ENCODE results near the gene GOLGA6D. TPM values are rescaled to one million over a fixed set of nuclear protein-coding genes. Genes with fewer than 3 reads are reported as not detected.
A peak's percentile ranks its signal among the peaks of the same experiment; 100 is the strongest.

Gene GOLGA6D
- total RNA-seq, 1 experiment from 2014 or later: 2.6 TPM

DNA sequence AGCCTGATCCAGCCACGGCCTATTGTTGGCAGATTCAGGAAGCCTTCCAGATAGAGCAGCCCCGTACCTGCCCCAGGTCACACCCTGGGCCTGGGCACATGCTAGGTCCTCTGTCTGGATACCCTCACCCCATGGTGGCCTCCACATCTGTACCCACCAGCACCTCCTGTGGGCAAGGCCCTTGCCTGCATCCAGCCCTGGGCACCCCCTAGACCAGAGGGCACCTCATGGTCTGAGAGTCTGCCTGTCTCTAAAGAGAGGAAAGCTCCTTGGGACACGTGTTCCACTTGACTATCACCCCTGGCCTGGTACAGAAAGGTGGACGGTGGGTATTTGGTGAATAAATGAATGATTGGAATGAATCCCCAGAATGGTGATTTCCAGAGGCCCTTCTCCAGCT is 44.4 kb downstream of the GOLGA6D start:
- no peaks in the 10 kb centered on the region for H3K4me1 Mint-ChIP-seq
- ATAC-seq (peak; percentile 44; the same call in 1 of the 2 replicates), DNase-seq (ENCODE audit: low spot score) (peak; percentile 24)
- H3K36me3 Mint-ChIP-seq: no peaks in the 10 kb centered on the region
- CTCF ChIA-PET: interaction anchor here (1.1 kb wide), 1 partner anchor 41 kb away, joined by 3 read pairs; no protein-coding TSS in a partner anchor
- H3K27ac Mint-ChIP-seq: no peak overlapping the region
- no peak overlapping the region for H3K4me3 Mint-ChIP-seq
- peaks cover 9% of the 10 kb centered on the region for H3K27me3 Mint-ChIP-seq (ENCODE audit: low read depth)
- peaks cover 3% of the 10 kb centered on the region for H3K9me3 Mint-ChIP-seq
- POLR2A ChIA-PET: no interaction called here
- TF ChIP-seq RELA (CRISPR knock-in tag; IDR thresholded peaks at IDR 0.05; ENCODE audit: borderline replicate concordance) (no peak), TP53 (CRISPR knock-in tag; IDR thresholded peaks at IDR 0.05) (no peak), JUN (CRISPR knock-in tag; IDR thresholded peaks at IDR 0.05) (no peak), GTF2I (CRISPR knock-in tag; conservative IDR thresholded peaks at IDR 0.05) (no peak), ZNF396 (CRISPR knock-in tag; IDR thresholded peaks at IDR 0.05; ENCODE audit: borderline replicate concordance) (no peak)
- TF ChIP-seq, protein P1, sequence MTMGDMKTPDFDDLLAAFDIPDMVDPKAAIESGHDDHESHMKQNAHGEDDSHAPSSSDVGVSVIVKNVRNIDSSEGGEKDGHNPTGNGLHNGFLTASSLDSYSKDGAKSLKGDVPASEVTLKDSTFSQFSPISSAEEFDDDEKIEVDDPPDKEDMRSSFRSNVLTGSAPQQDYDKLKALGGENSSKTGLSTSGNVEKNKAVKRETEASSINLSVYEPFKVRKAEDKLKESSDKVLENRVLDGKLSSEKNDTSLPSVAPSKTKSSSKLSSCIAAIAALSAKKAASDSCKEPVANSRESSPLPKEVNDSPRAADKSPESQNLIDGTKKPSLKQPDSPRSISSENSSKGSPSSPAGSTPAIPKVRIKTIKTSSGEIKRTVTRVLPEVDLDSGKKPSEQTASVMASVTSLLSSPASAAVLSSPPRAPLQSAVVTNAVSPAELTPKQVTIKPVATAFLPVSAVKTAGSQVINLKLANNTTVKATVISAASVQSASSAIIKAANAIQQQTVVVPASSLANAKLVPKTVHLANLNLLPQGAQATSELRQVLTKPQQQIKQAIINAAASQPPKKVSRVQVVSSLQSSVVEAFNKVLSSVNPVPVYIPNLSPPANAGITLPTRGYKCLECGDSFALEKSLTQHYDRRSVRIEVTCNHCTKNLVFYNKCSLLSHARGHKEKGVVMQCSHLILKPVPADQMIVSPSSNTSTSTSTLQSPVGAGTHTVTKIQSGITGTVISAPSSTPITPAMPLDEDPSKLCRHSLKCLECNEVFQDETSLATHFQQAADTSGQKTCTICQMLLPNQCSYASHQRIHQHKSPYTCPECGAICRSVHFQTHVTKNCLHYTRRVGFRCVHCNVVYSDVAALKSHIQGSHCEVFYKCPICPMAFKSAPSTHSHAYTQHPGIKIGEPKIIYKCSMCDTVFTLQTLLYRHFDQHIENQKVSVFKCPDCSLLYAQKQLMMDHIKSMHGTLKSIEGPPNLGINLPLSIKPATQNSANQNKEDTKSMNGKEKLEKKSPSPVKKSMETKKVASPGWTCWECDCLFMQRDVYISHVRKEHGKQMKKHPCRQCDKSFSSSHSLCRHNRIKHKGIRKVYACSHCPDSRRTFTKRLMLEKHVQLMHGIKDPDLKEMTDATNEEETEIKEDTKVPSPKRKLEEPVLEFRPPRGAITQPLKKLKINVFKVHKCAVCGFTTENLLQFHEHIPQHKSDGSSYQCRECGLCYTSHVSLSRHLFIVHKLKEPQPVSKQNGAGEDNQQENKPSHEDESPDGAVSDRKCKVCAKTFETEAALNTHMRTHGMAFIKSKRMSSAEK (CRISPR knock-in tag; IDR thresholded peaks at IDR 0.05; ENCODE audit: borderline replicate concordance): no peak
- TF ChIP-seq, protein P2, sequence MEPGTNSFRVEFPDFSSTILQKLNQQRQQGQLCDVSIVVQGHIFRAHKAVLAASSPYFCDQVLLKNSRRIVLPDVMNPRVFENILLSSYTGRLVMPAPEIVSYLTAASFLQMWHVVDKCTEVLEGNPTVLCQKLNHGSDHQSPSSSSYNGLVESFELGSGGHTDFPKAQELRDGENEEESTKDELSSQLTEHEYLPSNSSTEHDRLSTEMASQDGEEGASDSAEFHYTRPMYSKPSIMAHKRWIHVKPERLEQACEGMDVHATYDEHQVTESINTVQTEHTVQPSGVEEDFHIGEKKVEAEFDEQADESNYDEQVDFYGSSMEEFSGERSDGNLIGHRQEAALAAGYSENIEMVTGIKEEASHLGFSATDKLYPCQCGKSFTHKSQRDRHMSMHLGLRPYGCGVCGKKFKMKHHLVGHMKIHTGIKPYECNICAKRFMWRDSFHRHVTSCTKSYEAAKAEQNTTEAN (CRISPR knock-in tag; IDR thresholded peaks at IDR 0.05): no peak
- TF ChIP-seq, protein P3, sequence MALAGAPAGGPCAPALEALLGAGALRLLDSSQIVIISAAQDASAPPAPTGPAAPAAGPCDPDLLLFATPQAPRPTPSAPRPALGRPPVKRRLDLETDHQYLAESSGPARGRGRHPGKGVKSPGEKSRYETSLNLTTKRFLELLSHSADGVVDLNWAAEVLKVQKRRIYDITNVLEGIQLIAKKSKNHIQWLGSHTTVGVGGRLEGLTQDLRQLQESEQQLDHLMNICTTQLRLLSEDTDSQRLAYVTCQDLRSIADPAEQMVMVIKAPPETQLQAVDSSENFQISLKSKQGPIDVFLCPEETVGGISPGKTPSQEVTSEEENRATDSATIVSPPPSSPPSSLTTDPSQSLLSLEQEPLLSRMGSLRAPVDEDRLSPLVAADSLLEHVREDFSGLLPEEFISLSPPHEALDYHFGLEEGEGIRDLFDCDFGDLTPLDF (CRISPR knock-in tag; IDR thresholded peaks at IDR 0.05): no peak
- TF ChIP-seq, protein P4, sequence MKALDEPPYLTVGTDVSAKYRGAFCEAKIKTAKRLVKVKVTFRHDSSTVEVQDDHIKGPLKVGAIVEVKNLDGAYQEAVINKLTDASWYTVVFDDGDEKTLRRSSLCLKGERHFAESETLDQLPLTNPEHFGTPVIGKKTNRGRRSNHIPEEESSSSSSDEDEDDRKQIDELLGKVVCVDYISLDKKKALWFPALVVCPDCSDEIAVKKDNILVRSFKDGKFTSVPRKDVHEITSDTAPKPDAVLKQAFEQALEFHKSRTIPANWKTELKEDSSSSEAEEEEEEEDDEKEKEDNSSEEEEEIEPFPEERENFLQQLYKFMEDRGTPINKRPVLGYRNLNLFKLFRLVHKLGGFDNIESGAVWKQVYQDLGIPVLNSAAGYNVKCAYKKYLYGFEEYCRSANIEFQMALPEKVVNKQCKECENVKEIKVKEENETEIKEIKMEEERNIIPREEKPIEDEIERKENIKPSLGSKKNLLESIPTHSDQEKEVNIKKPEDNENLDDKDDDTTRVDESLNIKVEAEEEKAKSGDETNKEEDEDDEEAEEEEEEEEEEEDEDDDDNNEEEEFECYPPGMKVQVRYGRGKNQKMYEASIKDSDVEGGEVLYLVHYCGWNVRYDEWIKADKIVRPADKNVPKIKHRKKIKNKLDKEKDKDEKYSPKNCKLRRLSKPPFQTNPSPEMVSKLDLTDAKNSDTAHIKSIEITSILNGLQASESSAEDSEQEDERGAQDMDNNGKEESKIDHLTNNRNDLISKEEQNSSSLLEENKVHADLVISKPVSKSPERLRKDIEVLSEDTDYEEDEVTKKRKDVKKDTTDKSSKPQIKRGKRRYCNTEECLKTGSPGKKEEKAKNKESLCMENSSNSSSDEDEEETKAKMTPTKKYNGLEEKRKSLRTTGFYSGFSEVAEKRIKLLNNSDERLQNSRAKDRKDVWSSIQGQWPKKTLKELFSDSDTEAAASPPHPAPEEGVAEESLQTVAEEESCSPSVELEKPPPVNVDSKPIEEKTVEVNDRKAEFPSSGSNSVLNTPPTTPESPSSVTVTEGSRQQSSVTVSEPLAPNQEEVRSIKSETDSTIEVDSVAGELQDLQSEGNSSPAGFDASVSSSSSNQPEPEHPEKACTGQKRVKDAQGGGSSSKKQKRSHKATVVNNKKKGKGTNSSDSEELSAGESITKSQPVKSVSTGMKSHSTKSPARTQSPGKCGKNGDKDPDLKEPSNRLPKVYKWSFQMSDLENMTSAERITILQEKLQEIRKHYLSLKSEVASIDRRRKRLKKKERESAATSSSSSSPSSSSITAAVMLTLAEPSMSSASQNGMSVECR (CRISPR knock-in tag; IDR thresholded peaks at IDR 0.05; ENCODE audit: borderline replicate concordance): no peak
- TF ChIP-seq, protein P5, sequence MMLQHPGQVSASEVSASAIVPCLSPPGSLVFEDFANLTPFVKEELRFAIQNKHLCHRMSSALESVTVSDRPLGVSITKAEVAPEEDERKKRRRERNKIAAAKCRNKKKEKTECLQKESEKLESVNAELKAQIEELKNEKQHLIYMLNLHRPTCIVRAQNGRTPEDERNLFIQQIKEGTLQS (CRISPR knock-in tag; conservative IDR thresholded peaks at IDR 0.05): no peak
- TF ChIP-seq, protein P6, sequence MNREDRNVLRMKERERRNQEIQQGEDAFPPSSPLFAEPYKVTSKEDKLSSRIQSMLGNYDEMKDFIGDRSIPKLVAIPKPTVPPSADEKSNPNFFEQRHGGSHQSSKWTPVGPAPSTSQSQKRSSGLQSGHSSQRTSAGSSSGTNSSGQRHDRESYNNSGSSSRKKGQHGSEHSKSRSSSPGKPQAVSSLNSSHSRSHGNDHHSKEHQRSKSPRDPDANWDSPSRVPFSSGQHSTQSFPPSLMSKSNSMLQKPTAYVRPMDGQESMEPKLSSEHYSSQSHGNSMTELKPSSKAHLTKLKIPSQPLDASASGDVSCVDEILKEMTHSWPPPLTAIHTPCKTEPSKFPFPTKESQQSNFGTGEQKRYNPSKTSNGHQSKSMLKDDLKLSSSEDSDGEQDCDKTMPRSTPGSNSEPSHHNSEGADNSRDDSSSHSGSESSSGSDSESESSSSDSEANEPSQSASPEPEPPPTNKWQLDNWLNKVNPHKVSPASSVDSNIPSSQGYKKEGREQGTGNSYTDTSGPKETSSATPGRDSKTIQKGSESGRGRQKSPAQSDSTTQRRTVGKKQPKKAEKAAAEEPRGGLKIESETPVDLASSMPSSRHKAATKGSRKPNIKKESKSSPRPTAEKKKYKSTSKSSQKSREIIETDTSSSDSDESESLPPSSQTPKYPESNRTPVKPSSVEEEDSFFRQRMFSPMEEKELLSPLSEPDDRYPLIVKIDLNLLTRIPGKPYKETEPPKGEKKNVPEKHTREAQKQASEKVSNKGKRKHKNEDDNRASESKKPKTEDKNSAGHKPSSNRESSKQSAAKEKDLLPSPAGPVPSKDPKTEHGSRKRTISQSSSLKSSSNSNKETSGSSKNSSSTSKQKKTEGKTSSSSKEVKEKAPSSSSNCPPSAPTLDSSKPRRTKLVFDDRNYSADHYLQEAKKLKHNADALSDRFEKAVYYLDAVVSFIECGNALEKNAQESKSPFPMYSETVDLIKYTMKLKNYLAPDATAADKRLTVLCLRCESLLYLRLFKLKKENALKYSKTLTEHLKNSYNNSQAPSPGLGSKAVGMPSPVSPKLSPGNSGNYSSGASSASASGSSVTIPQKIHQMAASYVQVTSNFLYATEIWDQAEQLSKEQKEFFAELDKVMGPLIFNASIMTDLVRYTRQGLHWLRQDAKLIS (CRISPR knock-in tag; IDR thresholded peaks at IDR 0.05; ENCODE audit: borderline replicate concordance): no peak
